Lung microvascular endothelial cell (primary cell): ENCODE measurements around the gene GRK2. TPM values are rescaled to one million over a fixed set of nuclear protein-coding genes. Genes with fewer than 3 reads are reported as not detected.

Source experiments
- DNase-seq, 2 donors: peaks; one replicate each; pipeline versions ENCODE4 v3.0.0 to v3.0.0-alpha.2; 2010; ENCODE audit warnings: low read depth in 2 of 2
- total RNA-seq: library from RNA; depleted of rRNA; stranded (reverse); fragments of >200 nt; gene quantifications from 2 replicates; pipeline ENCODE4 v1.2.1, GENCODE V29; 2014

Gene GRK2
- total RNA-seq, 1 donor from 2014 or later = 29.6 TPM

- peak; percentile 23 to 83 for DNase-seq
These were observed 26.8 kb downstream of the GRK2 start for GRCh38 chr11:67293090-67293489.

DNA sequence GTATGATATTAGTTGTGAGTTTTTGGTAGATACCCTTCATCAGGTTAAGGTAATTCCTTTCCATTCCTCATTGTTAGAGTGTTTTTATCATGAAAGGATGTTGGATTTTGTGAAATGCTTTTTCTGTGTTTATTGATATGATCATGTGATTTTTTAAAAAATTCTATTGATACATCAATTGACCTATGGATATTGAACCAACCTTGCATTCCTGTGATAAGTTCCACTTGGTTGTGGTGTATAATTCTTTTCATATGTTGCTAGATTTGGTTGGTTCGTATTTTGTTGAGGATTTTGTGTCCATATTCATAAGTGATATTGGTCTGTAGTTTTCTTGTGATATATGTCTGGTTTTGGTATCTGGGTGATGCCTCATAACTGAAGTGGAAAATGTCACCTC is 29.6 kb downstream of the GRK2 start:
- no peak for DNase-seq

DNA sequence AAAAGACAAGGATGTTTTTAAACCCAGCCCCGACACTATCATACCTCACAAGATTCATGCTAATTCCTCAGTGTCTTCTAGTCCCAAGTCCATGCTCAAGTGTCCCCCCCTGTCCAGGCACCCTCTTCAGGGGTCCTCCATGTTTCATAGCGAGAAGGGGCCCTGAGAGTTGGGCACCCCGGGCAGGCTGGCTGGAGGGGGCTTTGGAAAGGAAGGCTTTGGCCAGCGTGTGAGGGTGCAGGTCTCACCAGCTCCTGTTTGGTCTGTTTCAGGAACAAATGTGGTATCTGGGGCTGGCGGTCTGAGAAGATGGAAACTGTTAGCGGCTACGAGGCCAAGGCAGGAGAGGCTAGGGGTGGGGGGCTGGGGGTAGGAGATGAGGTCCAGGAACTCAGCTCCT is 32.5 kb downstream of the GRK2 start:
- no peak for DNase-seq

DNA sequence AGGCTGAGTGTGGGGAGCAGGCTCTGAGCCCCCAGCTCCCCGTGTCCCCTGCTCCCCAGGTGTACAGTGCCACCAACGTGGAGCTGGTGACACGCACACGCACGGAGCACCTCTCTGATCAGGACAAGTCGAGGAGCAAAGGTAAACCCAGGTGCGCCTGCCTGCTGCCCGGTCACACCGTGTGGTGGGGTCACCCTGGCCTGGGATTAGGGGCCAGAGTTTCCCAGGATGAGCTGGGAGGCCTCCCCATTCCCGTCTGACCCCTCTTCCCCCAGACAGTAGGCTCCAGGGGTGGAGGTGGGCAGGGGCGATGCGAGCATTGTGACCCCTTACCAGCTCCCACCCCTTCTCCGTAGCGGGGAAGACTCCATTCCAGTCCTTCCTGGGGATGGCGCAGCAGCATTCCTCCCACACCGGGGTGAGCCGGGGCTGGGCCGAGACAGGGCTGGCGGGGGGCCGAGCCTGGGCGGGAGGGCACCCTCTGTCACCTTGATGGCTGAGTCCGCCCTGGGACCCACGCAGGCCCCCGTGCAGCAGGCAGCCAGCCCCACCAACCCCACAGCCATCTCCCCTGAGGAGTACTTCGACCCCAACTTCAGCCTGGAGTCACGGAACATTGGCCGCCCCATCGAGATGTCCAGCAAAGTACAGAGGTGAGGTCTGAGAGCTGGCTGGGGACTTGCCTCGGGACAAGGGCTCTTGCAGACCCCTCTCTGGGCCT is 33.4 kb downstream of the GRK2 start:
- DNase-seq = no peak

GRCh38 chr11:67300256-67300755 is 34.0 kb downstream of the GRK2 start:
- DNase-seq = no peak

DNA sequence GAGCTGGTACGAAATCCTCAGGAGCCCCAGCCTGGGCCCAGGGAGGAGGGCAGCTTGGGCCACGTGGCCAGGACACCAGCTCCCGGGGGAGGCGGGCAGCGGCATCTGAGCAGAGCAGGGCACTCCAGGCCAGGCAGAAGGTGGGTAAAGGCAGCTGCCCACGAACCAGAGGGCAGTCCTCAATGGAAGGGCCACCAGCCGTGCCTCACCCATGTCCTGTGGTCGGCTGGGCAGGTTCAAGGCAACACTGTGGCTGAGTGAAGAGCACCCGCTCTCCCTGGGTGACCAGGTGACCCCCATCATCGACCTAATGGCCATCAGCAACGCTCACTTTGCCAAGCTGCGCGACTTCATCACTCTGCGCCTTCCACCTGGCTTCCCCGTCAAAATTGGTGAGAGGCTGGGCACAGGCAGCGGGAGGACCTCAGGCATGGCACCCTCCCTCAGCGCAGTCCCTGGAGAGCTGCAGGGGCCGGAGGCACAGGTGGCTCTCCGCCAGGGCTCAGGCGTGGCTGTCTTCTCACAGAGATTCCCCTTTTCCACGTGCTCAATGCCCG is 34.6 kb downstream of the GRK2 start:
- DNase-seq = no peak

DNA sequence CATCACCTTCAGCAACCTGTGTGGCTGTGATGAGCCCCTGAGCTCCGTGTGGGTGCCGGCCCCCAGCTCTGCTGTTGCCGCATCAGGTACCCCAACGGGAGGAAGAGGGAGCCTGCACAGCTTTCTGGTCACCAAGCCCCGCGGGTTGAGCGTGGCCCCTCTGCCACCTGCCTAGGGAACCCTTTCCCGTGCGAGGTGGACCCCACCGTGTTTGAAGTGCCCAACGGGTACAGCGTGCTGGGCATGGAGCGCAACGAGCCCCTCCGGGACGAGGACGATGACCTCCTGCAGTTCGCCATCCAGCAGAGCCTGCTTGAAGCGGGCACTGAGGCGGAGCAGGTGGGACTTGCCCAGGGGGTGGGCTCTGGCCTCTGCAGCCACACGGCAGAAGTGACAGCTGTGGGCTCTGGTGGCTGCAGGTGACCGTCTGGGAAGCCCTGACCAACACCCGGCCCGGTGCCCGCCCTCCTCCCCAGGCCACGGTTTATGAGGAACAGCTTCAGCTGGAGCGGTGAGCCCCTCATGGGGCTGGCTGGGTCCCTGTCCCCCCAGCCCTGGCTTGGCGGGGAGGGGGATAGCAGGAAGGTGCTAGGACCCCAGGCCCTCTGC is 35.1 kb downstream of the GRK2 start:
- no peak for DNase-seq

- no peak for DNase-seq
These were observed 35.8 kb downstream of the GRK2 start for GRCh38 chr11:67301951-67302516.

- DNase-seq = no peak
These were observed 36.4 kb downstream of the GRK2 start for GRCh38 chr11:67302571-67303131.

- DNase-seq = peak; percentile 45 to 52
These were observed 37.0 kb downstream of the GRK2 start, which contains the start of gene SSH3 for GRCh38 chr11:67303132-67303834. Gene SSH3, plus strand, starts transcription at chr11:67303530. Its CDS starts 96 bp downstream, at chr11:67303626.

DNA sequence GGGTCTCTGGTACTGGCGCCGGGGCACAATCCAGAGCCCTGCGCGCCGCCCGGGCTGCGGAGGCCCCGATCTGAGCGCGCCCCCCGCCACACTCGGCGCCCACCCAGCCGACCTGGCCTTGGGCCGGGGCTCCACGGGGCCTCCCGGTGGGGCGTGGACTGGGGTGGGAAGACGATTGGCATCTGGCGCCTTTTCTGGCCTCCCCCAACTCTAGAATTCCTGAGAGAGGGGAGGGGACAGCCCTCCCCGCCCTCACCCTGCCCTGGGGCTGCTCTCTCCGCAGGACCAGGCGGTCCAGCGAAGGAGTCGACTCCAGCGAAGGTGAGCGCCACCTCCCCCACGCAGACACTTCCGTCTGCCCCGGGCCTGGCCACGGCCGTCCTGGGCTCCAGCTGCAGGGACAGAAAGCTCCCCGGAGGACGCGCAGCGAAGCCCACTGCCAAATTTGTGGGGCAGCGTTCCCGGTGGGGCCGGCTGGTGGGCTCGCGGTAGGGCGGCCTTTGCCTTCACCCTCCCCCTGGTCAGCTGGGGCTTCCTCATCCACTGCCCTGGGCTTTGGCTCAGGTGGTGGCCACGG is 37.6 kb downstream of the GRK2 start:
- DNase-seq = no peak

DNA sequence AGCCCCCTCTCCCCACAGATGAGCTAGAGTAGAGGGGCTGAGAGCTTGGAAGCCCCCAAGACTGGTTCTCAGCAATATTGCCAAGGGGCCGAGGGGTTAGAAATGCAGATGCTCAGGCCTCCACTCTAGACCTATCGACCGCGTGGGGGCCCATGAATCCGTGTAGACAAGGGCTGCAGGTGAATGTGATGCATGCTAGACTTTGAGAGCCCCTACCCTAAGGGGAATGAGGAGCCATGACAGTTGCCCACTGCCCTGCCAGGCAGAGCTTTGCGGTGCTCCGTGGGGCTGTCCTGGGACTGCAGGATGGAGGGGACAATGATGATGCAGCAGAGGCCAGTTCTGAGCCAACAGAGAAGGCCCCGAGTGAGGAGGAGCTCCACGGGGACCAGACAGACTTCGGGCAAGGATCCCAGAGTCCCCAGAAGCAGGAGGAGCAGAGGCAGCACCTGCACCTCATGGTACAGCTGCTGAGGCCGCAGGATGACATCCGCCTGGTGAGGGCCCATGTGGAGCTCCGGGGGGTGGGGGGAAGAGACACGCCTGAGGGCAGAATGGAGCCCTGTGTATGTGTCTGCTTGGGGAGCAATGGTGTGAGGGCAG is 38.3 kb downstream of the GRK2 start:
- no peak for DNase-seq

- no peak for DNase-seq
These were observed 40.7 kb downstream of the GRK2 start for GRCh38 chr11:67306769-67307544.

DNA sequence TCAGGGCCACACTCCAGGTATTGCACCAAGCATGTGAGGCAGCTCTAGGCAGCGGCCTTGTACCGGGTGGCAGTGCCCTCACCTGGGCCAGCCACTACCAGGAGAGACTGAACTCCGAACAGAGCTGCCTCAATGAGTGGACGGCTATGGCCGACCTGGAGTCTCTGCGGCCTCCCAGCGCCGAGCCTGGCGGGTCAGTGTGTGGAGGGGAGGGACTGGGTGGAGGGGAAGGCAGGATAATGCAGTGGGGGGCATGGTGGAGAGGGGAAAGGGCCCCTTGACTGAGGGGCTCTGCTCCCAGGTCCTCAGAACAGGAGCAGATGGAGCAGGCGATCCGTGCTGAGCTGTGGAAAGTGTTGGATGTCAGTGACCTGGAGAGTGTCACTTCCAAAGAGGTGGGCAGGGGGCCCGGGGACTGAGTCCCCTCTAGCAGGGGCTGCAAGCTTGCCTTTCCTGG is 41.3 kb downstream of the GRK2 start:
- DNase-seq = no peak

DNA sequence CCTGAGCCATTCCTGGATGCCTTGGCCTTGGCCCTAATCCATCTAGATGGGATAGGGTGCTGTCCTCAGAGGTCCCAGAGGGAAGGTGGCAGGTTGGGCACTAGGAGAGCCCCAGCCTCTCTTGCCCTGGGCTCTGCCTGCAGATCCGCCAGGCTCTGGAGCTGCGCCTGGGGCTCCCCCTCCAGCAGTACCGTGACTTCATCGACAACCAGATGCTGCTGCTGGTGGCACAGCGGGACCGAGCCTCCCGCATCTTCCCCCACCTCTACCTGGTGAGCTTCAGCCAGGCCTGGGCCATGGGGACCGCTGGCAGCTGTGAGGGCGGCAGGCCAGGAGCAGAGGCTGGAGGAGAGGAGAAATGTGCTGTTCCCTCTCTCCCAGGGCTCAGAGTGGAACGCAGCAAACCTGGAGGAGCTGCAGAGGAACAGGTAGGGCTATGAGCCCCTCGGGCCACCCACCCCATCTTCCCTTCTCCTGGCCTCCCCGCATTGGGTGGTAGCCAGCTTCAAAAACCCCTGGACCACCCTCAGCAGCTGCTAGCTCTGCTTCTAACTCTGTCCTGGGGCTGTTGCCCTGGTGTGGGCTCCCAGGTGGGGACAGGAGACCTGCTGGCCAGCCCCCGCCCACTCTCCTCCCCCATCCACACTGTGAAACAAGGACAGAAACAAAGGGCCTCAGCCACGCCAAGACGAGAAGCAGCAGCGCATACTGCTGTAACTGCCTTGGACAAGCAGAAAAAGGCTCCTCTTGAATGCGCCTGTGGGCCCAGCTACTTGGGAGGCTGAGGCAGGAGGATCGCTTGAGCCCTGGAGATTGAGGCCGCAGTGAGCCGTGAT is 42.0 kb downstream of the GRK2 start:
- no peak for DNase-seq

DNA sequence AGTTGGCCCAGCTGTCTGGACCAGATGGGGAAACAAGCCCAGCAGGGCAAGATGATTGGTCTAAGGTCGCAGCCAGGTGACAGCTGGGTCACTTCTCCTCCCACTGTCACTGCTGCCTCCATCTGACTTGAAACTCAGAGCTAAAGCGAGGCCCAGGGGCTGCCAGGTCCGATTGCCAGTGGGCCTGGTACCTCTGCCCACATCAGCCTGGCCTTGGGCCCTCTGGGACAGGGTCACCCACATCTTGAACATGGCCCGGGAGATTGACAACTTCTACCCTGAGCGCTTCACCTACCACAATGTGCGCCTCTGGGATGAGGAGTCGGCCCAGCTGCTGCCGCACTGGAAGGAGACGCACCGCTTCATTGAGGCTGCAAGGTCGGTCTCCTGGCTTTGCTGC is 42.9 kb downstream of the GRK2 start:
- DNase-seq = no peak

DNA sequence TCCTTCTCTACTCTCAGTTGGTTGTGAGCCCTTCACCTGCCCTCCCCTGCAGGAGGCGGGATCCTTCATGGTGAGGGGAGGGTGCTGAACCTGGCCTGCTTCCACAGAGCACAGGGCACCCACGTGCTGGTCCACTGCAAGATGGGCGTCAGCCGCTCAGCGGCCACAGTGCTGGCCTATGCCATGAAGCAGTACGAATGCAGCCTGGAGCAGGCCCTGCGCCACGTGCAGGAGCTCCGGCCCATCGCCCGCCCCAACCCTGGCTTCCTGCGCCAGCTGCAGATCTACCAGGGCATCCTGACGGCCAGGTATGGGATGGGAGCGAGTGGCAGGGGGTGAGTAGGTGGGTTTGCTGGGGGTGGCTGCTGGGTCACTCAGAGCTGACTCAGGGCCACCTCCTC is 43.4 kb downstream of the GRK2 start:
- DNase-seq = no peak

DNA sequence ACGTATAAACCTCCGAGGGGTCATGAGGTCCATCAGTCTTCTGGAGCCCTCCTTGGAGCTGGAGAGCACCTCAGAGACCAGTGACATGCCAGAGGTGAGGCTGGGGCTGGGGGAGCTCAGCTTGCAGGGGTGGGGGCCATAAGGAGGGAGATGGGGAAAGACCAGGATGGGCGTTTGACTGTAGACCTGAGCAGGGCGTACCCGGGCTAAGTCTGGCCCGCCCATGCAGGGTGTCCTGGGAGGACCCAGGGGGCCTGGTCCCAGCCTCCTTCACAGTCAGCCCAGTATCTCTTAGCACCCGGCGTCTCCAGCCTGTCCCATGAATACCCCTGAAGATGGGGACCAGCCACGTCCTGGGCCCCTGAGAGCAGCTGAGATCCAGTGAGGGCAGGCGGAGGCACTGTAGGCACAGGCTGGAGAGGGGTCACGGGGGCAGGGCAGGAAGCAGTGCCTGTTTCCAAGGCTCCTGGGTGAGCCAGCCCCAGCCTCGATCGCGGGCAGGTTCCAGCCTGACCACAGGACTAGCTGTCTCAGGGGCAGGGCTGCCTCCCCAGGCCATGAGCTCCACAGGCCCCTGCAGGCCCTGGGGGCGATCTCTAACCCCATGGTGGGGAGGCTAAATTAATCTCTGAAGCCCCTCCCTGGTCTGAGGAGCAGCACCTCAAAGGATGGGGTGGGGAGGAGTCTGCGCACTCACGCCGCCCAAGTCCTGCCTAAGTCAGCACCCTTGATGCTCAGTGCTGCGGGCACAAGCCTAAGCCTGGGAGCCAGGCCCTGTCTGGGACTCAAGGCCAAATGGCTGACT is 44.2 kb downstream of the GRK2 start:
- no peak for DNase-seq
